ENCODE data around the gene MINDY4. TPM values are rescaled to one million over a fixed set of nuclear protein-coding genes. Genes with fewer than 3 reads are reported as not detected.
A peak's percentile ranks its signal among the peaks of the same experiment; 100 is the strongest.

The MINDY4 gene
- total and polyA plus RNA-seq, 4 experiments from 2014 or later, result 0.23 to 1.5 (median 1.1) TPM

DNA sequence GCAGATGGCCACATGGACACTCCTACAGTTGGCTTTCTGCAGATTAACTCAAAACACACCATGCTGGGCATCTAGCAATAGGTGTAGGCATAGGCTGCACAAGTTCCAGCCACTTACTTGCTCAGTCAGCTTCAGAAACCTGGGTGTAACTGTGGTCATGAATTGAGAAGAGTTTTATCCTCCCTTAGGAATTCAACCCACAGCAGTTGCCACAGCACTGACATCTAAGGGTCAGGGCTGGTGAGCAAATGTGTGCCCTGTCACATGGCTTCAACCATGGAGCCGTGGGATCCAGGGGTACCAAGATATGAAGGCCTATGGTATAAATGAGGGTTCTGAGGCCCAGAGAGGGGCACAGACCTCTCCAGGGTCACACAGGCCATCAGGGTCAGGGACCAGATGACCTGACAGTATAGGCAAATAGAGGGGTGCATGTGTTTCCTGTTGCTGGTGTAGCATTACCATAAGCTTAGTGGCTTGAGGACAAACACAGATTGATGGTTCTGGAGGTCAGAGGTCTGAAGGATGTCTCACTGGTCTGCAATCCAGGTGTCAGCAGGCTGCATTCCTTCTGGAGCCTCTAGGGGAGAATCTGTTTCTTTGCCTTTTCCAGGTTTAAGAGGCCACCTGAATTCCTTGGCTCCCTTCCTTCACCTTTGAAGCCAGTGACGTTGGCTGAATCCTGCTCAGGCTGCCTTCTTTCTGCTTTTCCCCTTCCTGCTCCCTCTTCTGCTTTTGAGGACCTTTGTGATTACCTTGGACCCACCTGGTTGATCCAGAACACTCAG is 24.1 kb downstream of the MINDY4 start:
- intact Hi-C loops (cut with micrococcal nuclease), result no loop called here
- Mint-ChIP-seq H3K36me3 (no peaks in the 10 kb centered on the region), H3K9me3 (no peaks in the 10 kb centered on the region), H3K27me3 (no peaks in the 10 kb centered on the region), H3K4me1 (peaks cover 0 to 5% (median 1%) of the 10 kb centered on the region in 4 donors), H3K27ac (no peak overlapping the region), H3K4me3 (no peak overlapping the region)
- ChIA-PET CTCF (ENCODE audit: partially characterized antibody) (interaction anchor here (1.5 kb wide), 1 partner anchor 11 kb away, joined by 3 read pairs; no protein-coding TSS in a partner anchor), POLR2A (ENCODE audit: partially characterized antibody) (no interaction called here)
- H3K36me3 ChIP-seq (ENCODE audit: insufficient read depth, low read length), result no peaks in the 10 kb centered on the region
- H3K27ac ChIP-seq (ENCODE audit: low read depth, low read length), result no peak overlapping the region
- H3K9me3 ChIP-seq (ENCODE audit: control insufficient read depth in 1 of 2, low read length in 2 of 2), result no peaks in the 10 kb centered on the region
- no peaks in the 10 kb centered on the region for H3K27me3 ChIP-seq (ENCODE audit: insufficient read depth, low read length)
- H3K4me1 ChIP-seq (ENCODE audit: insufficient read depth, low read length), result peaks cover 5% of the 10 kb centered on the region
- H3K4me3 ChIP-seq (ENCODE audit: low read length in 2 of 2), result no peak overlapping the region
- DNase-seq, result no peak

DNA sequence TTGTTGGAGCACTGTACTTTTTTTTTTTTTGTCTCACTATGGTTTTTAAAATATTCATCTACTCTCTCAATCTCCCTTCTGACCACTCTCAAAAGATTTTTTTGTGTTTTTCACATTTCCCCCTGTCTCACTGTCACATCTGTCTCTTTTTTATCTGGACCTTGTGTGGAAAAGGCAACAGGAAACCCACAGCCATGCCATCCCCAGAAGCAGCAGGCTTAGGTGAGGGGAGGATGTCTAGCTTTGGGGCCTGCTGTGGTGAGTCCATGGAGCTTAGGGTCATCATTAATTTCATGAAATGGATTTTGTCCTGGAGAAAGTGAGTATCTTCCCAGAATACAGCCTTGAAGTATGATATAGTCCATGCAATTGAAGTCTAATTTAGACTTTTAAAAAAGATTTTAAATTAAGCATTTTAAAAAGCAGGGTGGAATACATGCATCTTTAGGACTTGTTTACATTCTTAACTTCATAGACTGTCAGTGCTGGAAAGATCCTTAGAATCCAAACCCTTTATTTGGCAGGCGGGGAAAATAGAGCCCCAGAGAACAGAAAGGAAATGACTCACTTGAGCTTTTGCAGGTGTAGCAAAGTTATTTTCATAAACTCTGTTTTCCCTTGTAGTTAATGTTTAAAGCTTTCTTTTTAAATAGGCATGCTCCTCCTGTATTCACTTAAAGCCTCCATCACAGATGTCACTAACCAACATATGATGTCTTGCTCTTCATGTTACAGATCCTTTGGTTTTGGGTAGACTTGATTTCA is 25.1 kb downstream of the MINDY4 start:
- POLR2A ChIA-PET (ENCODE audit: partially characterized antibody), result interaction anchor here (0.5 kb wide), 1 partner anchor 682 kb away, joined by 3 read pairs; no protein-coding TSS in a partner anchor
- Mint-ChIP-seq H3K36me3 (no peaks in the 10 kb centered on the region), H3K4me1 (peaks cover 0 to 5% (median 1%) of the 10 kb centered on the region in 4 donors), H3K9me3 (no peaks in the 10 kb centered on the region), H3K27ac (peak overlapping the region in 4 of 7 donors; percentile 2 to 66 (median 40)), H3K27me3 (no peaks in the 10 kb centered on the region), H3K4me3 (no peak overlapping the region)
- no peaks in the 10 kb centered on the region for H3K9me3 ChIP-seq (ENCODE audit: control insufficient read depth in 1 of 2, low read length in 2 of 2)
- peaks cover 5% of the 10 kb centered on the region for H3K4me1 ChIP-seq (ENCODE audit: insufficient read depth, low read length)
- no peak overlapping the region for H3K27ac ChIP-seq (ENCODE audit: low read depth, low read length)
- intact Hi-C loops (cut with micrococcal nuclease), result no loop called here
- H3K36me3 ChIP-seq (ENCODE audit: insufficient read depth, low read length), result no peaks in the 10 kb centered on the region
- no peaks in the 10 kb centered on the region for H3K27me3 ChIP-seq (ENCODE audit: insufficient read depth, low read length)
- no peak overlapping the region for H3K4me3 ChIP-seq (ENCODE audit: low read length in 2 of 2)
- no peak for DNase-seq
- CTCF ChIA-PET (ENCODE audit: partially characterized antibody), result interaction anchor here (1.5 kb wide), 1 partner anchor 12 kb away, joined by 3 read pairs; no protein-coding TSS in a partner anchor

DNA sequence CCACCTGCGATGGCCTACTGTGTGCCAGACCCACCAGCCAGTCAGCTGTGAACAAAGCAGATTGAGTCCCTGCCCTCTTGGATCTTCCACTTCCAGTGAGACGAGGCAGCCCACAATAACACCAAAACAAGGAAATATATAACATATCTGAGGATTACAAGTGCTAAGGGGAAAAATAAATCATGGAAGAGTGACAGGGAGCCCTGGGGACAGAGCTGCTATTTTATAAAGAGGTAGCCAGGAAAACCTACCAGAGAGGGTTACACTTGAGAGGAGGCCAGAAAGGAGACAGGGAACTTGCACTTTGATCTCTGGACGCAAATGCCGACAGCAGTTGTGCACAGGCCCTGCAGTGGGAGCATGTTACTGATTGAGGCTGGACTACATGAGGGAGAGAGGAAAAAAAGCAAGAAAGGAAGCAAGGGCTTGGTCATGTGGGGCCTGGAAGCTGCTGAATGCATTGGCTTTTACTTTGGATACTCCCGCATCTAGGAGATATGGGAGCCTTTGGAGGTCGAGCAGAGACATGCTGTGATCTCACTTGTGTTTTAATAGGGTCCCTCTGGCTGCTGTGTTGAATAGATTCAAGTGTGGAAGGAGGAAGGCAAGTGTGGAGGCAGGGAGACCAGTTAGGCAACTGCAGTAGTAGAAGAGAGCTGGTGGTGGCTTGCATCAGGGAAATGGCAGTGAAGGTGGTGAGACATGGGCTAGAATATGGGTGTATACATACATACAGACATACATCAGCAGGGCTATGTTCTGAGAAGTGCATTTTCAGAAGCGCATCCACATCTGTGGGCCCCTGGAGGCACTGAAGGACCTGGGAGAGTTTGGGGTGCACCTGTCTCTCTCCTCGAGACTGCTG is 26.2 kb downstream of the MINDY4 start:
- peaks cover 5% of the 10 kb centered on the region for H3K4me1 ChIP-seq (ENCODE audit: insufficient read depth, low read length)
- H3K27me3 ChIP-seq (ENCODE audit: insufficient read depth, low read length), result no peaks in the 10 kb centered on the region
- H3K9me3 ChIP-seq (ENCODE audit: control insufficient read depth in 1 of 2, low read length in 2 of 2), result no peaks in the 10 kb centered on the region
- no peak overlapping the region for H3K27ac ChIP-seq (ENCODE audit: low read depth, low read length)
- intact Hi-C loops (cut with micrococcal nuclease), result no loop called here
- H3K4me3 ChIP-seq (ENCODE audit: low read length in 2 of 2), result no peak overlapping the region
- H3K27me3 Mint-ChIP-seq, result no peaks in the 10 kb centered on the region
- DNase-seq, result no peak
- ChIA-PET POLR2A (ENCODE audit: partially characterized antibody) (interaction anchor here (0.5 kb wide), 1 partner anchor 683 kb away, joined by 3 read pairs; no protein-coding TSS in a partner anchor), CTCF (ENCODE audit: partially characterized antibody) (no interaction called here)
- no peaks in the 10 kb centered on the region for H3K36me3 Mint-ChIP-seq
- H3K4me3 Mint-ChIP-seq, result no peak overlapping the region
- H3K27ac Mint-ChIP-seq, result peak overlapping the region in 2 of 7 donors; percentile 1 to 5
- no peaks in the 10 kb centered on the region for H3K9me3 Mint-ChIP-seq
- H3K36me3 ChIP-seq (ENCODE audit: insufficient read depth, low read length), result no peaks in the 10 kb centered on the region
- H3K4me1 Mint-ChIP-seq, result peaks cover 0 to 5% (median 1%) of the 10 kb centered on the region in 4 donors

DNA sequence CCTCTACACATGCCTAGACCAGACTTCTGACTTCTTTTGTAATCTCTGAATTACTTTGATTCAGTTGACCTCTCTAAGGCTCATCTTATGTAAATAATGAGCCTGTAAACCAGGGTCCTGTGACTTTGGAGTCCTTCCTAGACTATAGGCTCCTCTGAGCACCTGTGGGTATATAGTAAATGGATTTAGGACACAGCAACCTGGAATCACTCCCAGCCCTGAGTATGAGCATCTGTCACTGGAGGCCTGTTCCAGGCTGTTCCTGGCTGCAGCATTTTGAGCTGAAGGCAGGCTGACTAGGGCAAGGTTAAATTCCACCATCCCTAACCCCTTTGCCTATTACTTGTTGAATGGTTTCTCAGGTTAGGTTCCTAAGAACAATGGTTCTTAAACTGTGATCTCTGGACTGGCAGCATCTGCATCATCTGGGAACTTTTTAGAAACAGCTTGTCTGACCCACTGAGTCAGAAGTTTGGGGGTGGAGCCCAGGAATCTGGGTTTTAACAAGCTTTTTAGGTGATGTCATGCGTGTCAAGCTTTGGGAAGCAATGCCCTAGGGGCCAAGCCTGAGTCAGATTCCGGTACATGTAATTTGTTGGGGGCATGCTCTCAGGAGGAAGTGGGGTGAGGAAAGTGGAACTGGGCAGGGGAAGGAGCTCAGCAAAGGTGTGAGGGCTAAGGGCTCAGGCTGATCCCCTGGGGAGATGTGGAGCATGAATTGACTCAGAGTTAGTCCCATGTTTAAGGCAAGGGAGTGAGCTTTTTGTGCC is 28.2 kb downstream of the MINDY4 start:
- Mint-ChIP-seq H3K27ac (no peak overlapping the region), H3K27me3 (no peaks in the 10 kb centered on the region), H3K9me3 (no peaks in the 10 kb centered on the region), H3K4me3 (no peak overlapping the region), H3K36me3 (no peaks in the 10 kb centered on the region), H3K4me1 (peaks cover 0 to 5% (median 1%) of the 10 kb centered on the region in 4 donors)
- no peak overlapping the region for H3K4me3 ChIP-seq (ENCODE audit: low read length in 2 of 2)
- no peaks in the 10 kb centered on the region for H3K9me3 ChIP-seq (ENCODE audit: control insufficient read depth in 1 of 2, low read length in 2 of 2)
- no peak for DNase-seq
- peaks cover 5% of the 10 kb centered on the region for H3K4me1 ChIP-seq (ENCODE audit: insufficient read depth, low read length)
- no peak overlapping the region for H3K27ac ChIP-seq (ENCODE audit: low read depth, low read length)
- intact Hi-C loops (cut with micrococcal nuclease), result no loop called here
- ChIA-PET POLR2A (ENCODE audit: partially characterized antibody) (no interaction called here), CTCF (ENCODE audit: partially characterized antibody) (interaction anchor here (1.0 to 2.1 kb wide), 2 partner anchors 31 to 324 kb away, joined by 3 to 5 read pairs; no protein-coding TSS in a partner anchor)
- H3K36me3 ChIP-seq (ENCODE audit: insufficient read depth, low read length), result no peaks in the 10 kb centered on the region
- no peaks in the 10 kb centered on the region for H3K27me3 ChIP-seq (ENCODE audit: insufficient read depth, low read length)

DNA sequence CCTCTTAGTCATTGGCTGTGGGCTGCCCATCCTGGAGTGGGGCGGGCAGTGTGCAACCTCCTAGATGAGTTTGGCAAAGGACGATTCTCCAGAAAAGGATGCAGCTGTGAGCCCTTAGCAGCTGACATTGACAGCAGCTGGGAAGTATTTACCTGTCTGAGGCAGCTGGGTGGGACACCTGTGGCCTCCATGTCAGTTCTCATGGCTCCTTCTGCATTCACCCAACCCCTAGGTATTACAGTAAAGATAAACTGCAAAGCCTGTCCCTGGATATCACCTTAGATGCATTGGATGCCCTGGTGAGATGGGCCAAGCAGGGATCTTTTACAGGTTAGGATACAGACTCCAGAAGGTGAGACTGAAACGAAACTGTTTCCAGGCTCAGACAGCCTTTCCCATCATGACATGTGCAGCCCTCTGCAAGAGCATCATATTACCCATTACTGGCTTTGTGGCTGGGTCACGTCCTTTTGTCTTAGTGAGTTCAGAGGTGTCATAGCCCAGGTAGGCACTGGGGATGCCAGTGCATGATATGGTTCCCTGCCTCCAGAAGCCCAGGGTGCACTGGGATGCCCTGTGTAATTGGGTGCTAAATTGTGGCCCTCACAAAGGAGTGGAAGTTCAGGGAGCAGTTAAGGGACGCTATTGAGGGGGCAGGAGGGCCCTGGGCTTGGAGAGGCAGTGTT is 28.9 kb downstream of the MINDY4 start:
- Histone ChIP-seq H3K4me3 (ENCODE audit: low read length in 2 of 2) (no peak overlapping the region), H3K9me3 (ENCODE audit: control insufficient read depth in 1 of 2, low read length in 2 of 2) (no peaks in the 10 kb centered on the region), H3K4me1 (ENCODE audit: insufficient read depth, low read length) (peaks cover 5% of the 10 kb centered on the region), H3K36me3 (ENCODE audit: insufficient read depth, low read length) (no peaks in the 10 kb centered on the region), H3K27ac (ENCODE audit: low read depth, low read length) (no peak overlapping the region), H3K27me3 (ENCODE audit: insufficient read depth, low read length) (no peaks in the 10 kb centered on the region)
- no peaks in the 10 kb centered on the region for H3K27me3 Mint-ChIP-seq
- CTCF ChIA-PET (ENCODE audit: partially characterized antibody), result interaction anchor here (1.0 to 2.1 kb wide), 2 partner anchors 32 to 323 kb away, joined by 3 to 5 read pairs; no protein-coding TSS in a partner anchor
- H3K4me1 Mint-ChIP-seq, result peaks cover 0 to 5% (median 1%) of the 10 kb centered on the region in 4 donors
- POLR2A ChIA-PET (ENCODE audit: partially characterized antibody), result no interaction called here
- no peak for DNase-seq
- intact Hi-C loops (cut with micrococcal nuclease), result loop anchor here (2.0 to 5.0 kb wide), 2 partner anchors 183 to 1547 kb away; no protein-coding TSS in a partner anchor
- H3K4me3 Mint-ChIP-seq, result no peak overlapping the region
- H3K36me3 Mint-ChIP-seq, result no peaks in the 10 kb centered on the region
- no peaks in the 10 kb centered on the region for H3K9me3 Mint-ChIP-seq
- H3K27ac Mint-ChIP-seq, result no peak overlapping the region

DNA sequence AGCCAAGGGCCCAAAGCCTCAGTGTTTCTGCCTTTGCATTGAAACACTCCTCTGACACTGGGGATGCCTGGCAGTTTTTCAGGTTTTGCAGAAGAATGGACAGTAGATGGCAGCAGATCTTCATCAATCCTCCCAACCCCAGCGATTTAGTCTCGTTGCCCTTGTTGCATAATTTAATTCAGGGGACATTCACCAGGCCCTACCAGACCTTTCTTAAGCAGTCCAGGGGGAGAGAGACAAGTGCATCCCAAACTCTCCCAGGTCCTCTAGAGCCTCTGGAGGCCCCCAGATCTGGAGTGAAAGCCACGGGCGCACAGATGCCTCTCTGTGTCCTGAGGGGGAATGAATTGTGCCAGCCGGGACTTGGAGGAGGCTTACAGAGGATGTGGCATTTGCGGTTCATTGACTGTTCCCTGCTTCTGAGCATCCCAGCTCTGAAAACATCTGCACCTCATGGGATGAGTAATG is 29.6 kb downstream of the MINDY4 start:
- Mint-ChIP-seq H3K4me1 (peaks cover 0 to 5% (median 1%) of the 10 kb centered on the region in 4 donors), H3K36me3 (no peaks in the 10 kb centered on the region), H3K27ac (no peak overlapping the region), H3K27me3 (no peaks in the 10 kb centered on the region), H3K9me3 (no peaks in the 10 kb centered on the region), H3K4me3 (peak overlapping the region in 1 of 8 donors; percentile 13)
- no peak overlapping the region for H3K27ac ChIP-seq (ENCODE audit: low read depth, low read length)
- POLR2A ChIA-PET (ENCODE audit: partially characterized antibody), result no interaction called here
- intact Hi-C loops (cut with micrococcal nuclease), result loop anchor here (2.0 to 5.0 kb wide), 2 partner anchors 182 to 1546 kb away; no protein-coding TSS in a partner anchor
- no peak overlapping the region for H3K4me3 ChIP-seq (ENCODE audit: low read length in 2 of 2)
- peak in 4 of 5 donors; percentile 20 to 32 (median 29) for DNase-seq
- CTCF ChIA-PET (ENCODE audit: partially characterized antibody), result no interaction called here
- H3K36me3 ChIP-seq (ENCODE audit: insufficient read depth, low read length), result no peaks in the 10 kb centered on the region
- H3K27me3 ChIP-seq (ENCODE audit: insufficient read depth, low read length), result no peaks in the 10 kb centered on the region
- H3K9me3 ChIP-seq (ENCODE audit: control insufficient read depth in 1 of 2, low read length in 2 of 2), result no peaks in the 10 kb centered on the region
- peaks cover 5% of the 10 kb centered on the region for H3K4me1 ChIP-seq (ENCODE audit: insufficient read depth, low read length)
